HepG2 (cell line): ENCODE results near the gene CLIC3. TPM values are rescaled to one million over a fixed set of nuclear protein-coding genes. Genes with fewer than 3 reads are reported as not detected.
A peak's percentile ranks its signal among the peaks of the same experiment; 100 is the strongest.

Experiments
- ATRX ChIP-seq: sonication (generic); formaldehyde crosslinking; IDR thresholded peaks from 2 replicates; pipeline ENCODE4 v1.4.0; 2020; ENCODE audit warnings: missing genetic modification reagents, borderline replicate concordance
- DPF2 ChIP-seq: sonication (generic); formaldehyde crosslinking; IDR thresholded peaks from 2 replicates; pipeline ENCODE4 v1.4.0; 2020; ENCODE audit warnings: mild to moderate bottlenecking, low read depth, missing genetic modification reagents, borderline replicate concordance
- FOXK2 ChIP-seq: fragments of 450-650 bp; IDR thresholded peaks from 2 replicates; pipeline ENCODE4 v1.6.1; 2016
- HBP1 ChIP-seq: IDR thresholded peaks from 2 replicates; pipeline ENCODE4 v1.6.1; 2016; ENCODE audit warnings: low read depth, control low read depth
- HNRNPK ChIP-seq: fragments of 200-400 bp; formaldehyde crosslinking; IDR thresholded peaks from 2 replicates; pipeline ENCODE4 v1.6.1; 2018; ENCODE audit warnings: low read length, low read depth, moderate library complexity, mild to moderate bottlenecking; ENCODE audit not compliant: poor library complexity, severe bottlenecking
- KMT2B ChIP-seq: IDR thresholded peaks from 2 replicates; pipeline ENCODE4 v1.6.1; 2016; ENCODE audit warnings: missing genetic modification reagents, missing compliant biosample characterization
- MBD4 ChIP-seq: IDR thresholded peaks from 2 replicates; pipeline ENCODE4 v1.6.1; 2012; ENCODE audit warnings: low read length, inconsistent platforms, borderline replicate concordance
- NR2C2 ChIP-seq: sonication (generic); formaldehyde crosslinking; IDR thresholded peaks from 2 replicates; pipeline ENCODE4 v1.4.0; 2020; ENCODE audit warnings: missing genetic modification reagents, mild to moderate bottlenecking, moderate library complexity, borderline replicate concordance
- NRL ChIP-seq: sonication (generic); formaldehyde crosslinking; IDR thresholded peaks from 2 replicates; pipeline ENCODE4 v1.5.0; 2020; ENCODE audit warnings: missing genetic modification reagents, mild to moderate bottlenecking, moderate library complexity, borderline replicate concordance
- PCBP2 ChIP-seq: fragments of 200-400 bp; formaldehyde crosslinking; optimal IDR thresholded peaks from 2 replicates; pipeline ENCODE3; 2018; ENCODE audit warnings: low read length, low read depth; ENCODE audit not compliant: poor library complexity, severe bottlenecking
- RBFOX2 ChIP-seq: fragments of 200-400 bp; formaldehyde crosslinking; IDR thresholded peaks from 2 replicates; pipeline ENCODE4 v1.6.1; 2017; ENCODE audit warnings: low read depth, mild to moderate bottlenecking, low read length
- TEAD3 ChIP-seq: optimal IDR thresholded peaks from 2 replicates; pipeline ENCODE3; 2016; ENCODE audit warnings: borderline replicate concordance
- ZNF205 ChIP-seq: IDR thresholded peaks from 2 replicates; pipeline ENCODE4 v1.6.1; 2018; ENCODE audit warnings: missing biosample characterization, missing genetic modification reagents
- ZNF281 ChIP-seq: sonication (generic); formaldehyde crosslinking; IDR thresholded peaks from 2 replicates; pipeline ENCODE4 v1.4.0; 2020; ENCODE audit warnings: missing genetic modification reagents, borderline replicate concordance
- ZNF639 ChIP-seq: conservative IDR thresholded peaks from 2 replicates; pipeline ENCODE4 v1.6.1; 2018; ENCODE audit warnings: missing genetic modification reagents
- ZNF816 ChIP-seq: sonication (generic); formaldehyde crosslinking; IDR thresholded peaks from 2 replicates; pipeline ENCODE4 v1.8.0; 2022; ENCODE audit warnings: missing genetic modification reagents, mild to moderate bottlenecking, borderline replicate concordance
- polyA plus RNA-seq, 8 experiments: library from polyadenylated mRNA; depleted of rRNA in 3 of 8; stranded (reverse) in 7 of 8; unstranded in 1 of 8; fragments of >200 nt; fragmentation: Illumina TruSeq in 4 of 8; extraction: Trizol in 4 of 8; gene quantifications; 2 replicates each; pipeline versions ENCODE4 v1.2.1 to v1.2.3, GENCODE V29; 2011 to 2016; ENCODE audit warnings: low read depth in 4 of 8, missing spikeins in 1 of 8, mixed read lengths in 1 of 8; ENCODE audit not compliant: insufficient read depth in 1 of 8
- total RNA-seq, 5 experiments: library from RNA; depleted of rRNA; stranded (reverse); fragments of >200 nt; fragmentation: Illumina TruSeq; extraction: Trizol; gene quantifications; 2 replicates each; pipeline ENCODE4 v1.2.3, GENCODE V29; 2016; ENCODE audit warnings: low read depth in 1 of 5
- TF ChIP-seq, protein P1 (sequence below): sonication (generic); formaldehyde crosslinking; IDR thresholded peaks from 2 replicates; pipeline ENCODE4 v1.4.0; 2020; ENCODE audit warnings: missing genetic modification reagents, borderline replicate concordance
- TF ChIP-seq, protein P2 (sequence below): sonication (generic); formaldehyde crosslinking; IDR thresholded peaks from 2 replicates; pipeline ENCODE4 v1.5.1; 2020; ENCODE audit warnings: missing genetic modification reagents, mild to moderate bottlenecking, borderline replicate concordance

The CLIC3 gene
- total and polyA plus RNA-seq, 2 of the 13 experiments (the other 11 are each of a cell fraction or from before 2014, with no cell fraction given), result 0.51 to 1.5 TPM

DNA sequence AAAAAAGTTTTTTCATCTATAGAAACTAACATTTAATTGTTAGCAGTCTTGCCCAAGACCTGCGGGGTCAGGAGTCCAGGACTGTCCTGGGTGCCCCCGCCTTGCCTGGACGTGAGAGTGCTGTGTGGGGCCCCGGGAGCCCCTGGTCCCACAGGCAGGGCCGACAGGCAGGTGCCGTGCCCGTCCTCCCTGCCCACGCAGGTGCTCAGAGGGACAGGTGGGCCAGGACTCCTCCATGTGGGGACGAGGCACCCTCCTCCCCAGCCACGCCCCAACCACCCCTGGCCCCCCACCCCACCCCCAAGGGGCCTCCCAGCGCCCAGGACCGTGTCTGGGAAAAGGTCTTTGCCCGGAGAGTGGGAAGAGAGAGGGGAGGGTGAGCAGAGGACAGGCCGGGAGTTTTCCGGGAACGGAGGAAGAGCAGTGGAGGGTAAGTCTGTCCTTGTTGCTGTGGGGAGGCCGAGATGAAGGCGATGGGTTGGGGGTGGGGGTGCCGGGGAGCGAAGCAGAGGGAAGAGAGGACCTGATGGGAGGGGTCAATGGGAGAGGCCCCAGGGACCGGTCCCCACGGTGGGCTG, 47.0 kb downstream of the CLIC3 start (continued):
- no peak for TF ChIP-seq MBD4
- TF ChIP-seq TEAD3, result no peak
- TF ChIP-seq ZNF816 (CRISPR knock-in tag), result 0 out of 2 replicates have a peak, but pooled peaks have one; percentile 18
- TF ChIP-seq RBFOX2, result no peak
- no peak for TF ChIP-seq PCBP2
- TF ChIP-seq NR2C2 (CRISPR knock-in tag), result peak; percentile 24; the same call in 1 of the 2 replicates
- TF ChIP-seq ZNF281, result no peak
- no peak for TF ChIP-seq ZNF205 (CRISPR knock-in tag)
- TF ChIP-seq ATRX (CRISPR knock-in tag), result no peak
- TF ChIP-seq, protein P1, sequence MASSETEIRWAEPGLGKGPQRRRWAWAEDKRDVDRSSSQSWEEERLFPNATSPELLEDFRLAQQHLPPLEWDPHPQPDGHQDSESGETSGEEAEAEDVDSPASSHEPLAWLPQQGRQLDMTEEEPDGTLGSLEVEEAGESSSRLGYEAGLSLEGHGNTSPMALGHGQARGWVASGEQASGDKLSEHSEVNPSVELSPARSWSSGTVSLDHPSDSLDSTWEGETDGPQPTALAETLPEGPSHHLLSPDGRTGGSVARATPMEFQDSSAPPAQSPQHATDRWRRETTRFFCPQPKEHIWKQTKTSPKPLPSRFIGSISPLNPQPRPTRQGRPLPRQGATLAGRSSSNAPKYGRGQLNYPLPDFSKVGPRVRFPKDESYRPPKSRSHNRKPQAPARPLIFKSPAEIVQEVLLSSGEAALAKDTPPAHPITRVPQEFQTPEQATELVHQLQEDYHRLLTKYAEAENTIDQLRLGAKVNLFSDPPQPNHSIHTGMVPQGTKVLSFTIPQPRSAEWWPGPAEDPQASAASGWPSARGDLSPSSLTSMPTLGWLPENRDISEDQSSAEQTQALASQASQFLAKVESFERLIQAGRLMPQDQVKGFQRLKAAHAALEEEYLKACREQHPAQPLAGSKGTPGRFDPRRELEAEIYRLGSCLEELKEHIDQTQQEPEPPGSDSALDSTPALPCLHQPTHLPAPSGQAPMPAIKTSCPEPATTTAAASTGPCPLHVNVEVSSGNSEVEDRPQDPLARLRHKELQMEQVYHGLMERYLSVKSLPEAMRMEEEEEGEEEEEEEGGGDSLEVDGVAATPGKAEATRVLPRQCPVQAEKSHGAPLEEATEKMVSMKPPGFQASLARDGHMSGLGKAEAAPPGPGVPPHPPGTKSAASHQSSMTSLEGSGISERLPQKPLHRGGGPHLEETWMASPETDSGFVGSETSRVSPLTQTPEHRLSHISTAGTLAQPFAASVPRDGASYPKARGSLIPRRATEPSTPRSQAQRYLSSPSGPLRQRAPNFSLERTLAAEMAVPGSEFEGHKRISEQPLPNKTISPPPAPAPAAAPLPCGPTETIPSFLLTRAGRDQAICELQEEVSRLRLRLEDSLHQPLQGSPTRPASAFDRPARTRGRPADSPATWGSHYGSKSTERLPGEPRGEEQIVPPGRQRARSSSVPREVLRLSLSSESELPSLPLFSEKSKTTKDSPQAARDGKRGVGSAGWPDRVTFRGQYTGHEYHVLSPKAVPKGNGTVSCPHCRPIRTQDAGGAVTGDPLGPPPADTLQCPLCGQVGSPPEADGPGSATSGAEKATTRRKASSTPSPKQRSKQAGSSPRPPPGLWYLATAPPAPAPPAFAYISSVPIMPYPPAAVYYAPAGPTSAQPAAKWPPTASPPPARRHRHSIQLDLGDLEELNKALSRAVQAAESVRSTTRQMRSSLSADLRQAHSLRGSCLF (CRISPR knock-in tag), result no peak
- TF ChIP-seq ZNF639, result no peak
- no peak for TF ChIP-seq NRL (CRISPR knock-in tag)
- TF ChIP-seq HBP1 (CRISPR knock-in tag), result peak; percentile 59; the same call in 1 of the 2 replicates
- no peak for TF ChIP-seq HNRNPK
- TF ChIP-seq KMT2B (CRISPR knock-in tag), result no peak
- no peak for TF ChIP-seq FOXK2
- TF ChIP-seq, protein P2, sequence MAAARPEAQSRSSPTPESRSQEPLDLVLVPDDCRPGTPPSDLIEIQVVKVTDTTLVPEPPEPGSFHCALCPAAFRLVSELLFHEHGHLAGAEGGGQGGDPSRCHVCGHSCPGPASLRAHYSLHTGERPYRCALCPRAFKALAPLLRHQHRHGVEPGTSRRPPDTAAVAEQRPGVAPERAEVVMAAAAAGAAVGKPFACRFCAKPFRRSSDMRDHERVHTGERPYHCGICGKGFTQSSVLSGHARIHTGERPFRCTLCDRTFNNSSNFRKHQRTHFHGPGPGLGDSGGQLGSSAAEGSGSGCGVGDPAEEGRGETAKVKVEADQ (CRISPR knock-in tag), result no peak
- TF ChIP-seq DPF2 (CRISPR knock-in tag), result peak; percentile 52
